T-helper 1 cell treated with Interleukin-12 subunit alpha and Interleukin-12 subunit beta and Interleukin-4 antibody, amounts not matched to agents 30 μg/mL and 1 μg/mL, for 36 hours (primary cell): Measurements from ENCODE around the gene CAVIN1.
"Not testable (repeated sequence)": the region's sequence is repeated elsewhere in the genome, so short reads cannot be mapped to it uniquely, and the experiment has no call there.

ENCODE experiments used
- H3K27ac Mint-ChIP-seq: one replicate; pipeline ENCODE4 v1.8.0; 2021; ENCODE audit warnings: mild to moderate bottlenecking, mixed read lengths
- H3K27me3 Mint-ChIP-seq: one replicate; pipeline ENCODE4 v1.8.0; 2021; ENCODE audit warnings: low read depth, mixed read lengths
- H3K36me3 Mint-ChIP-seq: one replicate; pipeline ENCODE4 v1.8.0; 2021; ENCODE audit warnings: low read depth, mixed read lengths
- H3K4me1 Mint-ChIP-seq: one replicate; pipeline ENCODE4 v1.8.0; 2021; ENCODE audit warnings: low read depth, mixed read lengths
- H3K4me3 Mint-ChIP-seq: one replicate; pipeline ENCODE4 v1.8.0; 2021; ENCODE audit warnings: mild to moderate bottlenecking, moderate library complexity, mixed read lengths
- H3K9me3 Mint-ChIP-seq: one replicate; pipeline ENCODE4 v1.8.0; 2021; ENCODE audit warnings: mixed read lengths

Gene CAVIN1

GRCh38 chr17:42422958-42423712 is at the start of gene CAVIN1:
Gene CAVIN1, minus strand, starts transcription at chr17:42423256. Its CDS starts 159 bp downstream, at chr17:42423097.
- H3K9me3 Mint-ChIP-seq = no peaks in the 10 kb centered on the region
- H3K27ac Mint-ChIP-seq = peak within 1 kb of the TSS; percentile 34
- peaks cover 64% of the 10 kb centered on the region for H3K27me3 Mint-ChIP-seq

GRCh38 chr17:42467889-42468288 is 44.8 kb upstream of the CAVIN1 start:
- H3K9me3 Mint-ChIP-seq = no peaks in the 10 kb centered on the region
- H3K4me1 Mint-ChIP-seq = peaks cover 3% of the 10 kb centered on the region
- no peak overlapping the region for H3K27ac Mint-ChIP-seq
- peaks cover 27% of the 10 kb centered on the region for H3K36me3 Mint-ChIP-seq
- no peak overlapping the region for H3K4me3 Mint-ChIP-seq
- H3K27me3 Mint-ChIP-seq = no peaks in the 10 kb centered on the region

More at GRCh38 chr17:42422958-42423712, at the start of gene CAVIN1:
- Mint-ChIP-seq H3K4me3 (peak within 1 kb of the TSS; percentile 84), H3K4me1 (peaks cover 17% of the 10 kb centered on the region), H3K36me3 (peaks cover 2% of the 10 kb centered on the region)

GRCh38 chr17:42463976-42464400 is 40.9 kb upstream of the CAVIN1 start:
- Mint-ChIP-seq H3K27me3 (peaks cover under 1% of the 10 kb centered on the region), H3K27ac (no peak overlapping the region), H3K9me3 (no peaks in the 10 kb centered on the region), H3K36me3 (peaks cover 17% of the 10 kb centered on the region), H3K4me1 (peaks cover 13% of the 10 kb centered on the region), H3K4me3 (no peak overlapping the region)

- Mint-ChIP-seq H3K27me3 (peaks cover 15% of the 10 kb centered on the region), H3K9me3 (no peaks in the 10 kb centered on the region), H3K36me3 (peaks cover 6% of the 10 kb centered on the region), H3K27ac (peak overlapping the region; percentile 73), H3K4me3 (peak overlapping the region; percentile 95), H3K4me1 (peaks cover 34% of the 10 kb centered on the region)
These were observed 37.3 kb upstream of the CAVIN1 start for GRCh38 chr17:42460371-42460770.

- Mint-ChIP-seq H3K4me3 (peak overlapping the region; percentile 95), H3K9me3 (no peaks in the 10 kb centered on the region), H3K27me3 (peaks cover 19% of the 10 kb centered on the region), H3K36me3 (peaks cover 6% of the 10 kb centered on the region), H3K4me1 (peaks cover 34% of the 10 kb centered on the region), H3K27ac (peak overlapping the region; percentile 97)
These were observed 36.8 kb upstream of the CAVIN1 start for GRCh38 chr17:42459801-42460281.

- Mint-ChIP-seq H3K27me3 (peaks cover 19% of the 10 kb centered on the region), H3K9me3 (no peaks in the 10 kb centered on the region), H3K4me1 (peaks cover 34% of the 10 kb centered on the region), H3K36me3 (peaks cover 6% of the 10 kb centered on the region), H3K27ac (peak overlapping the region; percentile 97), H3K4me3 (peak overlapping the region; percentile 95)
These were observed 36.3 kb upstream of the CAVIN1 start for GRCh38 chr17:42459256-42459800.

- H3K27ac Mint-ChIP-seq = peak within 1 kb of the TSS; percentile 97
- H3K9me3 Mint-ChIP-seq = no peaks in the 10 kb centered on the region
- H3K4me1 Mint-ChIP-seq = peaks cover 32% of the 10 kb centered on the region
These were observed 35.6 kb upstream of the CAVIN1 start, which contains the start of gene ATP6V0A1 for GRCh38 chr17:42458497-42459255. Gene ATP6V0A1, plus strand, starts transcription at chr17:42458878. Its CDS starts 2,017 bp downstream, at chr17:42460895.

GRCh38 chr17:42457107-42457792 is 34.2 kb upstream of the CAVIN1 start:
- Mint-ChIP-seq H3K9me3 (no peaks in the 10 kb centered on the region), H3K4me3 (peak overlapping the region; percentile 38), H3K4me1 (peaks cover 31% of the 10 kb centered on the region), H3K27me3 (peaks cover 33% of the 10 kb centered on the region), H3K36me3 (peaks cover 3% of the 10 kb centered on the region), H3K27ac (peak overlapping the region; percentile 53)

More at GRCh38 chr17:42458497-42459255, 35.6 kb upstream of the CAVIN1 start, which contains the start of gene ATP6V0A1:
- H3K36me3 Mint-ChIP-seq = peaks cover 6% of the 10 kb centered on the region
- H3K4me3 Mint-ChIP-seq = peak within 1 kb of the TSS; percentile 95
- peaks cover 20% of the 10 kb centered on the region for H3K27me3 Mint-ChIP-seq

- Mint-ChIP-seq H3K9me3 (no peaks in the 10 kb centered on the region), H3K27ac (peak overlapping the region; percentile 53), H3K4me3 (peak overlapping the region; percentile 38), H3K27me3 (peaks cover 33% of the 10 kb centered on the region), H3K4me1 (peaks cover 31% of the 10 kb centered on the region), H3K36me3 (peaks cover 3% of the 10 kb centered on the region)
These were observed 33.4 kb upstream of the CAVIN1 start for GRCh38 chr17:42456223-42457106.

GRCh38 chr17:42454987-42455386 is 31.9 kb upstream of the CAVIN1 start:
- H3K4me1 Mint-ChIP-seq = peaks cover 29% of the 10 kb centered on the region
- H3K9me3 Mint-ChIP-seq = not testable (repeated sequence)

GRCh38 chr17:42453439-42453838 is 30.4 kb upstream of the CAVIN1 start:
- no peaks in the 10 kb centered on the region for H3K9me3 Mint-ChIP-seq
- peaks cover 41% of the 10 kb centered on the region for H3K27me3 Mint-ChIP-seq
- H3K36me3 Mint-ChIP-seq = peaks cover 1% of the 10 kb centered on the region
- no peak overlapping the region for H3K4me3 Mint-ChIP-seq
- H3K4me1 Mint-ChIP-seq = peaks cover 17% of the 10 kb centered on the region
- no peak overlapping the region for H3K27ac Mint-ChIP-seq

More at GRCh38 chr17:42454987-42455386, 31.9 kb upstream of the CAVIN1 start:
- H3K4me3 Mint-ChIP-seq, H3K36me3 Mint-ChIP-seq, H3K27ac Mint-ChIP-seq: not testable (repeated sequence)
- H3K27me3 Mint-ChIP-seq = peaks cover 42% of the 10 kb centered on the region

GRCh38 chr17:42451270-42451669 is 28.2 kb upstream of the CAVIN1 start:
- not testable (repeated sequence) for H3K4me1 Mint-ChIP-seq, H3K27ac Mint-ChIP-seq

GRCh38 chr17:42449838-42450237 is 26.8 kb upstream of the CAVIN1 start:
- not testable (repeated sequence) for H3K4me1 Mint-ChIP-seq, H3K27ac Mint-ChIP-seq, H3K4me3 Mint-ChIP-seq

More at GRCh38 chr17:42451270-42451669, 28.2 kb upstream of the CAVIN1 start:
- H3K27me3 Mint-ChIP-seq = peaks cover 35% of the 10 kb centered on the region
- H3K9me3 Mint-ChIP-seq, H3K4me3 Mint-ChIP-seq, H3K36me3 Mint-ChIP-seq: not testable (repeated sequence)

More at GRCh38 chr17:42449838-42450237, 26.8 kb upstream of the CAVIN1 start:
- H3K9me3 Mint-ChIP-seq, H3K36me3 Mint-ChIP-seq: not testable (repeated sequence)
- H3K27me3 Mint-ChIP-seq = peaks cover 25% of the 10 kb centered on the region
